CD1c-positive myeloid dendritic cell (primary cell): ENCODE results near the gene BCAS2.
"Not testable (repeated sequence)": the region's sequence is repeated elsewhere in the genome, so short reads cannot be mapped to it uniquely, and the experiment has no call there.

Experiments used
- DNase-seq: peaks from one replicate; pipeline ENCODE4 v3.0.0-alpha.2; 2016; ENCODE audit errors: extremely low spot score

BCAS2 gene

GRCh38 chr1:114581335-114582287 is at the start of gene BCAS2:
TSS of gene BCAS2 (minus strand) at chr1:114581615. CDS start at chr1:114581591, 24 bp downstream.
- peak; percentile 98 for DNase-seq

DNA sequence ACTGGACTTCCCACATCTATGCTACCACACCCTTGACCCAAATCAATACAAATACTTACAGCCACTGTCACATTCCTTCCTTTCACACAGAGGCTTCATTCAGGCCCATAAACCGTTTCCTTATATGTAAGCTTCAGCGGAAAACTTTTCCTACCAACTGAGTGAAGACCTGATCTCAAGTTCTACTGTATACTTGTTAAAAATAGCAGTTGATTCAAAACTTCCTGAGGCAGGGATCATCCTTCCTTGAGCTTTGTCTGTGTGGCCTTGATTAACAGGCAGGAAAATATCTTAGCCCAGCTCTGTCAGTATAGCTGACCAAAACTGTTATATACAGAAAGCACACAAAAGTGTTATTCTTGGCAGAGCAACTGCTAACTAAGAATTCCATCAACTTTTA is 45.7 kb upstream of the BCAS2 start:
- no peak for DNase-seq

DNA sequence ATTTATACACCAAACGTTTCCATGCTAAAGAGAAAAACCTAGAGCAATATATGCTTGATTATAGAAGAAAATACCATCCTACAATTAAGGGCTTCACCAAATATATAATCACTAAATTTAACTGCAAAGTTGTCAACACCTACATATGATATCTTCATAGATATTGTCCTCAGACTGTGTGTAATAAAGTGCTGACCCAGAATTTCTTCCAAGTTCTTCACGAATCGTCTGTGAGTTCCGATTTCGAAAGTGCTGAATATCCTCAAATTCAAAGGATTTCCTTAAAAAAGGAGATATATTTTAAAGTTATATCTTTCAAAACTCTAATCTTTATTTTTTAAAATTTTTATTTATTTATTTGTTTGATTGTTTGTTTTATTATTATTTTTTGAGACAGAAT is 41.9 kb upstream of the BCAS2 start:
- DNase-seq = no peak

DNA sequence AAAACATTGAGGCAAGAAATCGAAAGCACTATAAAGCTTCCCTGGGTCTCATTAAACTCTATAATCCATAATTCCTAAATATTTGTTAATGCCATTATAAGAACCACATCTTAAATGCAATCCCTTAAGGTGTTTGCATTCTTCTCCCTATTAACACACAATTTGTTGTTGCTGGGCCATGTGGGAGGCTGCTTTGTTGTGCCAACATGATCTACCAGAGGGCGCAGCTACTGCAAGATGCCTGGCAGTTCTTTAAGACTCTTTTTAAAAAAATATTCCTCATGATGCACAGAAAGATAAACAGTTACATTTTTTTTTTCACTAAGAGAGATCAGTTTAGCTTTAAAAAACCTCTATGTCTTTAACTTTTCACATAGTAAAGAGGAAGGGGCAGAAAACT is 39.0 kb upstream of the BCAS2 start:
- no peak for DNase-seq

- no peak for DNase-seq
These were observed 37.2 kb upstream of the BCAS2 start for GRCh38 chr1:114618606-114619005.

- no peak for DNase-seq
These were observed 29.3 kb upstream of the BCAS2 start for GRCh38 chr1:114610546-114611245.

GRCh38 chr1:114609826-114610225 is 28.4 kb upstream of the BCAS2 start:
- no peak for DNase-seq

DNA sequence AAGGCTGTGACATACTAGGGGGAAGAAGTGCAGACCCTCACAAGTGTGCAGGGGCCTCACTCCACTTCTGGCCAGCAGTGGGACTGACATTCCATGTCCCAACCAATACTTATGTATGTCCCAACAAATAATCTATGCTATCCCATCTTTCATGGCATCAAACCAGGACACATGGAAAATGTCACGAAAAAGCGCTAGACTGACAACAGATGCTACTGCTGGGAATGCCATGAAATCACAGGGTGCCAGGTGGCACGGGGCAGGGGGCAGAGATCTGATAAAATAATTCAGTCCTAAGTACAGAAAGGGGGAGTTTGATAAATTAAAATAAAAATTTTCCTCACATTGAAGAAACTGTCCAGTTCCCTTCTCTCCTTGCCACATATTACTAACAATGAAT is 27.6 kb upstream of the BCAS2 start:
- no peak for DNase-seq

DNA sequence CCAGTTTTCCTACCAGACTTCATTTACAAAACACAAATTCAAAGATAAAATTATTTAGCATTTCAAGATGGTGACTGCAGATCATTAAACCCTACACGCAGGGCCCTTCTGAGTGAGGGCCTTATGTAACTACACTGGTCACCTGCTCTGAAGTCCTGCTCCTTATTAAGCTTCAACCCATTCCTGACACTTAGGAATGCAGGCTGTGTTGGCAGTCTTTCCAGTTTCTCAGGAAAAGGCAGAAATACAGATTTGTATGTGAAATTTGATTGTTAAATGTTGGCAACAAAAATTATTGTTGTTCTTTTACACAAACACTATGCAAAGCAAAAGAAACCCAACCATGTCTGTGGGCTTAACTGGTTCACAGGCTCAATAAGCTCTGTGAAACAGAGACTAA is 25.8 kb upstream of the BCAS2 start:
- no peak for DNase-seq

DNA sequence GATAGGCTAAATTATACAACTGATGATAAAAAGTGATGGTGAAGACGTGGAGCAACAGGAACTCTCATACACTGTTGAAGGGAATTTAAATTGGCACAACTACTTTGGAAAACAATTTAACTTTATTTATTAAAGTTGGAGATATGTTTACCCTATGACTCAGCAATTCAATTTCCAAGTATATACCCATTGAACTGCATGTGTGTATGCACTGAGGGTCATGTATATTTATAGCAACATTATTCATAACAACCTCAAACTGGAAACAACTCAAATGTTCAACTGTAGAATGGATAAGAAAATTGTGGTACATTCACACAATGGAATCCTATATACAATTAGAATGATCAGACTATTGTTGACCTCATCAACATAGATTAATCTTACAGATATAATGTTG is 16.5 kb upstream of the BCAS2 start:
- DNase-seq = no peak

- no peak for DNase-seq
These were observed 14.2 kb upstream of the BCAS2 start for GRCh38 chr1:114595602-114596001.

DNA sequence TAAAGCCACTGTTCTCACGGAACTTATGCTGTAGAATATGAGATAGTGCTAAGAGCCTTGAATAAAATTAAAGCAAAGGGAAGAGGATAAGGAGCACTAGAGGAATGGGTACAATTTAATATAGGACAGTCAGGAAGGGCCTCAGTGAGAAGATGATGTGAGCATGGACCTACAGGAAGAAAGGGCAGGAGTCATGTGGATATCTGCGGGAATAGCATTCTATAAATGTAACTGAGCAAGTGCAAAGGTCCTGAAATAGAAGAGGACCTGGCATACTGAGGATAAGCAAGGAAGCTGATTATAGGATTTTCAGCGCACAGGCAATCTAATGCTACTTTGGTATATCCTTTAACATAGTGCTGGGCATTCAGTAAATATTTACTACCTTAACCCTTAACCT is 12.6 kb upstream of the BCAS2 start:
- no peak for DNase-seq

- DNase-seq = no peak
These were observed 7.7 kb upstream of the BCAS2 start for GRCh38 chr1:114589122-114589521.

- no peak for DNase-seq
These were observed 6.8 kb upstream of the BCAS2 start for GRCh38 chr1:114588196-114588689.

DNA sequence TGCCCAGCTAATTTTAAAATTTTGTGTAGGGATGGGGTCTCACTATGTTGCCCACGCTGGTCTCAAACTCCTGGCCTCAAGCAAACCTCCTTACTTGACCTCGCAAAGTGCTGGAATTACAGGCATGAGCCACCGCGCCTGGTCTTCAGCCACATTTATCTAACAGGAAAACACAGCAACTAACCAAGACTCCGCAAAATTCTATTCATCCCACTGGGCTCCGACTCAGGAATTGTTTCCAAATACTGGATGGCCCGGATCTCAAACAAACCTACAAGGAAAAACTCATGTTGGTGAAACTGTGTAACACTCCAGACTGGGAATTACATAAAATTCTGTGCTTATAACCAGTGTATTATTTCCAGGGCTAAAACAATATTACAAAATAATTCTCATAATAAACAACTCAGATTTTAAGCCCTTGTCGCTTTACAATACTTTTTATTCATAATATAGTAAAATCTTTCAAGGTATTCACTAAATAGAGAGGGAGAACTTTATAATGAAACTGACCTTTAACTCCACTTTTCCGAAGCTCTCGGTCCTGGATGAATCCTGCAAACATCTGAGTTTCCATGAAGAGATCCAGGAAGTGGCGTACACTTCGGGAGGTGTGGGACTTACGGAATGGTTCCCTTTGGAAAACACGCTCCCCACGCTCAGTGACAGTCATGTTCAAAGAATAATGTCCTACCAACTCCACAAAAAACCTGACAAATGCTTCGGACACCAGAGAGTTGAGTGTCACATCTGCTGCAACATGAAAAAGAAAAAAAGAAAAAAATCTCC is 6.0 kb upstream of the BCAS2 start:
- DNase-seq = no peak

GRCh38 chr1:114586513-114587047 is 5.2 kb upstream of the BCAS2 start:
- DNase-seq = no peak

DNA sequence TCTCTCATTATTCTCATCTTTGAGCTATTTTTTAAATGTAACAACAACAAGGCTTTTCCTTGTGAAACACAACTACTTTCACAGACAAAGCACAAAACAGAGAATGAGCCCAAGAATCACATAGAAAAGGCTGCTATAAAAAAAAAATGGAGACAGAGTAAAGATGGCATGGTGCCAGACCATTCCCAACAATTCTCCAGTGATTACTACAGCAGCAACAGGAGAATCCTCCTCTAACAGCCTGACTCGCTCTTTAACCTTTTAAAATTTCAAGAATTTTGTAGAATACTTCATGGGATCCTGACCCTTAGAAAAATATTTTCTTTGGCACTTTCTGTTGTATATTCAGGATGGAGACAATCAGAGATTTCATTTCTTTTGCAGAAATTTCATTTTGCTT is 3.8 kb upstream of the BCAS2 start:
- DNase-seq = no peak

DNA sequence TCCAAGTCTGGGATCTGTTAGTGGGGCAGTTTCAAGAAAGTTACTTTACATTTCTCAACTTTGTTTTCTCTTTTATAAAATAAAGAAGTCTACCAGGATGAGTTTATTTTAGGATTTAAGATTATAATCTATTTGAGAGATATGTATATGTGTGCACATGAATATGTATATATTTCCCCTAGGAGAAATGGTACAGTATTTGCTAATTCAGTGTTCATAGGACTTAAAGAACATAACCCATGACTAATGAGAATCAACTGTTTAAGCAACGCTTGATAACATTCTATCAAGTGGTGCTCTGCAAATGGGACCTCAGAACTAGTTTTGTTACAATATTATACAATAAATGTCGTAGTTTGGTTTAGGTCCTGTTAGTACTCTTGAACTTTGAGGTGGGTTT is 7.0 kb downstream of the BCAS2 start:
- no peak for DNase-seq

- no peak for DNase-seq
These were observed 17.3 kb downstream of the BCAS2 start for GRCh38 chr1:114564141-114564540.

DNA sequence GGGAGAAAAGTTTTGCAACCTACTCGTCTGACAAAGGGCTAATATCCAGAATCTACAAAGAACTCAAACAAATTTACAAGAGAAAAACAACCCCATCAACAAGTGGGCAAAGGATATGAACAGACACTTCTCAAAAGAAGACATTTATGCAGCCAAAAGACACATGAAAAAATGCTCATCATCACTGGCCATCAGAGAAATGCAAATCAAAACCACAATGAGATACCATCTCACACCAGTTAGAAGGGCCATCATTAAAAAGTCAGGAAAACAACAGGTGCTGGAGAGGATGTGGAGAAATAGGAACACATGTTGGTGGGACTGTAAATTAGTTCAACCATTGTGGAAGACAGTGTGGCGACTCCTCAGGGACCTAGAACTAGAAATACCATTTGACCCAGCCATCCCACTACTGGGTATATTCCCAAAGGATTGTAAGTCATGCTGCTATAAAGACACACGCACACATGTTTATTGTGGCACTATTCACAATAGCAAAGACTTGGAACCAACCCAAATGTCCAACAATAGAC is 18.4 kb downstream of the BCAS2 start:
- DNase-seq = not testable (repeated sequence)

DNA sequence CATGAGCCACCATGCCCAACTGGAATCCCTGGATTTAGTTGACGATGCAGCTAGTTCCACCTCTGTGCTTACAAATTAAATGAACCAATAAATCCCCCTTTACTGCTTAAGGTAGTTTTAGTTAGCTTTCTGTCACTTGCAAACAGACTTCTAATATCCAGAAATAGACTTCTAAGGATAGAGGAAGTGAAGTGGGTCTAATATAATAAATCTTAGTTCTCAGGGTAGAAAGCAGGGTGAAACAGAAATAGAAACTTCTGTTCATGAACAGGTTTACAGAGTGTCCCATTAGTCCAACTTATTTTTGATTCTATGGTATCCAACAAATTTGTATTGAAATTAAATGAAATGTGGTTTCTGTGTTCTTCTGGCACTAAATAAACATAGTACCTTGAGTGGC is 20.1 kb downstream of the BCAS2 start:
- DNase-seq = no peak

DNA sequence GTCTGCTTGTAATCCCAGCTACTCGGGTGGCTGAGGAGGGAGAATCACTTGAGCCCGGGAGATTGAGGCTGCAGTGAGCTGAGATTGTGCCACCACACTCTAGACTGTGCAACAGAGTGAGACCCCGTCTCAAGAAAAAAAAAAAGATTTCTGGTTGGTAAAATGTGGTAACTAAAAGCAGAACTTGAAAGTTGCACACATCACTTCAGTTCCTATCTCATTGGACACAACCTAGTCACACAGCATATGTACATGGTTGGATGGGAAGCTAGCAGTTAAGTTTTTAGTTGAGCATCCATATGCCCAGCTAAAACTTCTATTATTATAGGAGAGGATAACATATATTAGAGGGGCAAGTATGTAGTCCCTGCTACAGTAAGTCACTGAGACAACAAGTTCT is 22.1 kb downstream of the BCAS2 start:
- no peak for DNase-seq
